NCI-H2196 treated with DMSO at 0.1 percent for 48 hours (cell line): ENCODE results near the gene ALCAM.

Experiments
- DNase-seq: peaks from one replicate; lab custom pipeline; 2025; ENCODE audit not compliant: unreplicated experiment; lab: John Stamatoyannopoulos, UW

ALCAM gene

GRCh38 chr3:105523501-105523900 is 156.8 kb downstream of the ALCAM start:
- DNase-seq: no peak

- DNase-seq: no peak
Observed at GRCh38 chr3:105525531-105525930, 158.8 kb downstream of the ALCAM start.

GRCh38 chr3:105526360-105527111 is 159.8 kb downstream of the ALCAM start:
- DNase-seq: no peak

GRCh38 chr3:105527535-105527934 is 160.8 kb downstream of the ALCAM start:
- no peak for DNase-seq

- DNase-seq: peak; percentile 81
Observed at GRCh38 chr3:105527949-105528348, 161.2 kb downstream of the ALCAM start.

- no peak for DNase-seq
Observed at GRCh38 chr3:105528955-105529354, 162.2 kb downstream of the ALCAM start.

GRCh38 chr3:105529456-105529855 is 162.7 kb downstream of the ALCAM start:
- no peak for DNase-seq

GRCh38 chr3:105532251-105532650 is 165.5 kb downstream of the ALCAM start:
- no peak for DNase-seq

- DNase-seq: no peak
Observed at GRCh38 chr3:105533960-105534359, 167.3 kb downstream of the ALCAM start.

GRCh38 chr3:105534491-105534890 is 167.8 kb downstream of the ALCAM start:
- no peak for DNase-seq

- no peak for DNase-seq
Observed at GRCh38 chr3:105537371-105538080, 170.8 kb downstream of the ALCAM start.

- no peak for DNase-seq
Observed at GRCh38 chr3:105538483-105538882, 171.8 kb downstream of the ALCAM start.

- DNase-seq: no peak
Observed at GRCh38 chr3:105539897-105540296, 173.2 kb downstream of the ALCAM start.

- DNase-seq: no peak
Observed at GRCh38 chr3:105542282-105543019, 175.7 kb downstream of the ALCAM start.

- no peak for DNase-seq
Observed at GRCh38 chr3:105545051-105545450, 178.3 kb downstream of the ALCAM start.

- DNase-seq: no peak
Observed at GRCh38 chr3:105553851-105554250, 187.1 kb downstream of the ALCAM start.

GRCh38 chr3:105555206-105555605 is 188.5 kb downstream of the ALCAM start:
- DNase-seq: no peak

GRCh38 chr3:105559856-105560255 is 193.1 kb downstream of the ALCAM start:
- no peak for DNase-seq

- DNase-seq: no peak
Observed at GRCh38 chr3:105561876-105562275, 195.2 kb downstream of the ALCAM start.

GRCh38 chr3:105564546-105565288 is 198.0 kb downstream of the ALCAM start:
- DNase-seq: no peak

GRCh38 chr3:105571005-105571404 is 204.3 kb downstream of the ALCAM start:
- DNase-seq: no peak
